Heart right ventricle (tissue), 16 donors: Measurements from ENCODE around the gene KCNH8. TPM values are rescaled to one million over a fixed set of nuclear protein-coding genes. Genes with fewer than 3 reads are reported as not detected.

Source experiments
- ATAC-seq, 8 donors: fragments of 200-7000 bp; cut with Tn5 transposase; one replicate each; pipeline ENCODE4 v1.9.1; 2020; ENCODE audit warnings: mild to moderate bottlenecking in 8 of 8, moderate library complexity in 8 of 8, moderate number of reproducible peaks in 1 of 8
- DNase-seq, 2 donors: peaks; one replicate each; pipeline ENCODE4 v3.0.0-alpha.2; 2020
- H3K27ac ChIP-seq, 10 donors: fragments of 200-600 bp; sonication (generic) in 2 of 10; one replicate each; pipeline versions ENCODE4 v1.5.0 to v1.8.0; 2020 to 2022; ENCODE audit warnings: mild to moderate bottlenecking in 3 of 10
- H3K27me3 ChIP-seq, 7 donors: fragments of 200-600 bp; one replicate each; pipeline ENCODE4 v1.8.0; 2021 to 2022; ENCODE audit warnings: mild to moderate bottlenecking in 2 of 7
- H3K36me3 ChIP-seq, 9 donors: fragments of 200-600 bp; sonication (generic) in 1 of 9; one replicate each; pipeline versions ENCODE4 v1.5.0 to v1.8.0; 2020 to 2022; ENCODE audit warnings: mild to moderate bottlenecking in 2 of 9
- H3K4me1 ChIP-seq, 9 donors: fragments of 200-600 bp; sonication (generic) in 1 of 9; one replicate each; pipeline versions ENCODE4 v1.5.0 to v1.8.0; 2020 to 2022; ENCODE audit warnings: mild to moderate bottlenecking in 4 of 9
- H3K4me3 ChIP-seq, 10 donors: fragments of 200-600 bp; sonication (generic) in 2 of 10; one replicate each; pipeline versions ENCODE4 v1.5.0 to v1.8.0; 2020 to 2022; ENCODE audit warnings: mild to moderate bottlenecking in 7 of 10, moderate library complexity in 2 of 10
- H3K9me3 ChIP-seq, 11 donors: fragments of 200-600 bp in 10 of 11; sonication (generic) in 2 of 11; one replicate each; pipeline versions ENCODE4 v1.5.0 to v1.8.0; 2013 to 2022; ENCODE audit warnings: mild to moderate bottlenecking in 2 of 11, control low read depth in 1 of 11, moderate library complexity in 1 of 11
- CTCF ChIP-seq, 9 donors: fragments of 200-600 bp; sonication (generic) in 2 of 9; IDR thresholded peaks; one replicate each; pipeline versions ENCODE4 v1.5.0 to v1.8.0; 2021 to 2022; ENCODE audit warnings: antibody characterized with exemption in 9 of 9, mild to moderate bottlenecking in 5 of 9, moderate library complexity in 1 of 9
- WGBS, 2 donors: extraction: QIAGEN DNeasy Blood & Tissue Kit; methylation state at CpG; one replicate each; pipeline ENCODE4 v1.1.7; 2013; ENCODE audit warnings: inconsistent platforms in 1 of 2; 5-methylcytosine and 5-hydroxymethylcytosine counted together
- intact Hi-C, 10 donors: fragments of 100-400 bp; cut with DNase I; formaldehyde crosslinking; loops; one replicate each; pipeline versions ENCODE4 v1.11.1 to v1.14.2; 2022
- polyA plus RNA-seq, 2 donors: library from polyadenylated mRNA; stranded (reverse); fragments of 200-250 nt; gene quantifications; one replicate each; pipeline ENCODE4 v1.2.3, GENCODE V29; 2013
- total RNA-seq, 10 donors: library from RNA; stranded (reverse); fragmentation: NEBNext Ultra II Directional in 3 of 10; extraction: Animal tissue kit (Norgen Biotek cat#: 25700) in 3 of 10; gene quantifications; one replicate each; pipeline versions ENCODE4 v1.2.1 to v1.2.4, GENCODE V29; 2021 to 2023
- donor health status: Arrhythmogenic right ventricular cardiomyopathy.
- donor health status: ischemic (EF 13 %, LVEDD 7.1; RV severe dilation, severe dysfunction).
- donor health status: healthy with polysubstance abuse.
- donor health status: DM: no; HTN: yes; CAD: no.
- donor health status: DM: no; HTN: no; CAD: no.
- donor health status: ischemic (EF 25% LVEDD 6.9; RV normal size, moderate dysfunction).
- donor health status: ischemic (EF 25% LVEDD 5.7; RV mildly dilated, moderate dysfunction).
- donor health status: healthy.
- donor health status: DM: yes; HTN: yes; CAD: no.
- donor health status: Ischemic cardiomyopathy.
- donor health status: ischemic (EF 35%, LVEDD 5.7; RV mildly dilated, moderate dysfunction).
- donor health status: nonischemic (EF 11% LVEDD 7.7; RV severe dilation, severe dysfunction).
- donor health status: DM: yes; HTN: yes; CAD: no.
- donor health status: PGD.
- donor health status: ischemic (EF 29% LVEDD 5.4; RV normal size, mild dysfunction).
- donor health status: nonischemic (EF 23%, LVEDD 6.1; RV moderate dilation, normal function).

Gene KCNH8
- total and polyA plus RNA-seq, 12 donors: 0.03 to 0.50 (median 0.10) TPM; not detected in 3

DNA sequence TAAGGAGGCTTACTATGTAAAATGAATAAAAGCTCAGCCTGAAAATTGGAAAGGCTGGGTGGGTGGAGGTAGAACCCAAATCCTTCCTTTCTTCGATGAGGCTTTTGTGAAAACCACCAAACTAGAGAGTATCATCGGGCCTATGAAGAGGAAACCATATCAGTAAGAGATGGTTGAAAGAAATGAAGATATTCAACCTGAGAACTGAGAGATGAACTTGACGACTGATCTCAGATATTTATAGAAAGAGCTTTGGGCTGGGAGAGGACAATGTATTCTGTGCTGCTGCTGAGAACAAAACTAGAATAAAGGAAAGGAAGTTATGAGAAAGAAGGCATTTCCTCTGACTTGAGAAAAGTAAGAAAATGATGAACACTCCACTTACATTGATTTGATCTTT, 236.6 kb downstream of the KCNH8 start:
- no peak for TF ChIP-seq CTCF (IDR thresholded peaks at IDR 0.05)
- 62 to 66% methylated on average over 3 of the region's 3 CpGs for WGBS, 2 donors
- DNase-seq: no peak

DNA sequence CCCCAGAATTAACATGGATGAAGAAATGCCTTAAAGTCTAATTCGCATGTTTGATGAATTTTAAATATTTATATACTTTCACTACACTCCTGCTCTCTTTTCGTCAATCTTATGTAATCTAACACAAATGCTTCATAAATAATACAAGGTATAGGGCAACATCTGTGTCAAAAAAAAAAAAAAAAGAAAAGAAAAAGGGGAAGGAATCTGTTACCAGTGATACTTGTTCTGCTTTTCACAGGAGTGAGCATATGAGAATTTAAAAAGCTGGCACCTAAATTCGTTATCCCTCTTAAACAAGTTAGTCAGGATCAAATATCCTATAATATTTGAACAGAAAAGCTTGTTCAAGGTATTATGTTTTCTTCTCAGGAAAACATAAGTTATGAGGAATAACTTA, 243.8 kb downstream of the KCNH8 start:
- Histone ChIP-seq H3K4me3 (no peak overlapping the region), H3K27me3 (no peaks in the 10 kb centered on the region), H3K4me1 (no peaks in the 10 kb centered on the region), H3K9me3 (no peaks in the 10 kb centered on the region), H3K27ac (no peak overlapping the region), H3K36me3 (no peaks in the 10 kb centered on the region)
- intact Hi-C loops: no loop called here
- WGBS, 2 donors: 75 to 78% methylated on average over 3 of the region's 3 CpGs
- DNase-seq (no peak), ATAC-seq (no peak)
- no peak for TF ChIP-seq CTCF (IDR thresholded peaks at IDR 0.05)

More for the DNA sequence above, 236.6 kb downstream of the KCNH8 start:
- intact Hi-C loops: no loop called here
- no peaks in the 10 kb centered on the region for H3K36me3 ChIP-seq
- no peaks in the 10 kb centered on the region for H3K27me3 ChIP-seq
- peaks cover 0 to 4% (median 0%) of the 10 kb centered on the region in 11 donors for H3K9me3 ChIP-seq
- H3K4me1 ChIP-seq: no peaks in the 10 kb centered on the region
- no peak for ATAC-seq
- H3K27ac ChIP-seq: no peak overlapping the region
- H3K4me3 ChIP-seq: no peak overlapping the region

DNA sequence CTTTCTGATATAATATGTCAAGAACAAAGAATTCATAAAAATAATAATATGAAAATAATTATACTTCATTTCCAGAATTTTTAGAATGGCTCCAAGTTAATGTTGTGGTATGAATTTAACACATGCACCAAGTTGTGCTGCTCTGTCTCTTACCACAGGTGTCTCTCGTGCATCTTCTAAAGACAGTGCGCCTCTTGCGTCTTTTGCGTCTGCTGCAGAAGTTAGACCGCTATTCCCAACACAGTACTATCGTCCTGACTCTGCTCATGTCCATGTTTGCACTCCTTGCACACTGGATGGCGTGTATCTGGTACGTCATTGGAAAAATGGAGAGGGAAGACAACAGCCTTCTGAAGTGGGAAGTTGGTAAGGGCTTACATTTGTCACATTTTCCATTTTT, 246.6 kb downstream of the KCNH8 start:
- intact Hi-C loops: no loop called here

DNA sequence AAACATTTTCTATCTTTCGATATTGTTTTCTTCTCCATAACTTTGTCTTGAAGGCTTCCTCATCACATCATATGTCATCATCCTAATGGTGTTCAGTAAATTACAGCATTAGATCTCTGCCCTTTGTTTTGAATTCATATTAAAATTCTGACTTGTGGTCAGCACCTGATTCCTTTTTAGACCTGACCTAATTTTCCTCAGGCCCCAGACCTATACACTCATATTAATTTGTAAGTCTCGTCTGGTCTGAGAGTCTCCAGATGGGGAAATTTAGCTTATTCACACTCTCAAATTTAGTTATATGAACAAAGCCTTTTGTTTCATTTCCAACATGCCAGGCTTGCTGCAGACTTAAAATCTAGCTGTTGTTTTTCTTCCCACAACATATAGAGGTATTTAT, 248.4 kb downstream of the KCNH8 start:
- H3K27ac ChIP-seq: no peak overlapping the region
- H3K4me3 ChIP-seq: no peak overlapping the region
- 82 to 87% methylated on average over 2 of the region's 2 CpGs for whole genome bisulfite sequencing, 2 donors
- no peaks in the 10 kb centered on the region for H3K9me3 ChIP-seq
- no peaks in the 10 kb centered on the region for H3K27me3 ChIP-seq
- DNase-seq (no peak), ATAC-seq (no peak)
- no peaks in the 10 kb centered on the region for H3K36me3 ChIP-seq
- no peak for TF ChIP-seq CTCF (IDR thresholded peaks at IDR 0.05)
- intact Hi-C loops: no loop called here
- H3K4me1 ChIP-seq: no peaks in the 10 kb centered on the region

More for the DNA sequence above, 246.6 kb downstream of the KCNH8 start:
- Histone ChIP-seq H3K36me3 (no peaks in the 10 kb centered on the region), H3K27ac (no peak overlapping the region), H3K27me3 (no peaks in the 10 kb centered on the region), H3K4me1 (no peaks in the 10 kb centered on the region), H3K4me3 (no peak overlapping the region), H3K9me3 (no peaks in the 10 kb centered on the region)
- ATAC-seq (no peak), DNase-seq (no peak)
- no peak for TF ChIP-seq CTCF (IDR thresholded peaks at IDR 0.05)
- WGBS, 2 donors: 90 to 91% methylated on average over 8 of the region's 8 CpGs
